Measurements from ENCODE around the gene GJC2.

- TF ChIP-seq, protein P1, sequence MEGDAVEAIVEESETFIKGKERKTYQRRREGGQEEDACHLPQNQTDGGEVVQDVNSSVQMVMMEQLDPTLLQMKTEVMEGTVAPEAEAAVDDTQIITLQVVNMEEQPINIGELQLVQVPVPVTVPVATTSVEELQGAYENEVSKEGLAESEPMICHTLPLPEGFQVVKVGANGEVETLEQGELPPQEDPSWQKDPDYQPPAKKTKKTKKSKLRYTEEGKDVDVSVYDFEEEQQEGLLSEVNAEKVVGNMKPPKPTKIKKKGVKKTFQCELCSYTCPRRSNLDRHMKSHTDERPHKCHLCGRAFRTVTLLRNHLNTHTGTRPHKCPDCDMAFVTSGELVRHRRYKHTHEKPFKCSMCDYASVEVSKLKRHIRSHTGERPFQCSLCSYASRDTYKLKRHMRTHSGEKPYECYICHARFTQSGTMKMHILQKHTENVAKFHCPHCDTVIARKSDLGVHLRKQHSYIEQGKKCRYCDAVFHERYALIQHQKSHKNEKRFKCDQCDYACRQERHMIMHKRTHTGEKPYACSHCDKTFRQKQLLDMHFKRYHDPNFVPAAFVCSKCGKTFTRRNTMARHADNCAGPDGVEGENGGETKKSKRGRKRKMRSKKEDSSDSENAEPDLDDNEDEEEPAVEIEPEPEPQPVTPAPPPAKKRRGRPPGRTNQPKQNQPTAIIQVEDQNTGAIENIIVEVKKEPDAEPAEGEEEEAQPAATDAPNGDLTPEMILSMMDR (IDR thresholded peaks at IDR 0.05; ENCODE audit: poor library complexity, severe bottlenecking) = no peak
- TF ChIP-seq EZH2 (IDR thresholded peaks at IDR 0.05; ENCODE audit: borderline replicate concordance, insufficient read depth, low read length, poor library complexity, severe bottlenecking) (no peak), TAF1 (IDR thresholded peaks at IDR 0.05; ENCODE audit: low read depth) (no peak)
Observed at GRCh38 chr1:228164561-228165371, 15.0 kb downstream of the GJC2 start.

Measured in neural cell (in vitro differentiated cells).